Caco-2 (cell line): Measurements from ENCODE around the gene SLC26A1. TPM values are rescaled to one million over a fixed set of nuclear protein-coding genes. Genes with fewer than 3 reads are reported as not detected.

Experiments used
- BruUV-seq: library from RNA; stranded (reverse); fragments of 400-500 nt; replicated peaks from 2 replicates; lab custom pipeline; 2021; lab: Mats Ljungman, UMichigan
- CTCF ChIA-PET: fragments of 300-600 bp; sonication (Branson Sonifier 250); formaldehyde crosslinking; loops from one replicate; lab custom pipeline; 2022; ENCODE audit warnings: antibody characterized with exemption; lab: Charles Lee
- POLR2A ChIA-PET: fragments of 300-600 bp; sonication (Branson Sonifier 250); formaldehyde crosslinking; loops from one replicate; lab custom pipeline; 2022; ENCODE audit warnings: antibody characterized with exemption; lab: Charles Lee
- DNase-seq, 2 experiments: peaks; one replicate each; pipeline versions ENCODE4 v3.0.0 to v3.0.0-alpha.2; 2020 to 2022
- H3K27me3 ChIP-seq: replicated peaks from 2 replicates; pipeline ENCODE4 v1.6.0; 2011; ENCODE audit warnings: low read length; ENCODE audit not compliant: control insufficient read depth, insufficient read depth
- H3K36me3 ChIP-seq: 2 replicates; pipeline ENCODE4 v1.5.1; 2011; ENCODE audit warnings: low read length; ENCODE audit not compliant: control insufficient read depth, insufficient read depth
- H3K4me1 ChIP-seq: fragments of 250-450 bp; sonication (Bioruptor Pico); 2 replicates; pipeline ENCODE4 v1.5.1; 2020; ENCODE audit warnings: mild to moderate bottlenecking
- H3K4me3 ChIP-seq: 2 replicates; pipeline ENCODE4 v1.5.1; 2011; ENCODE audit warnings: low read depth, mild to moderate bottlenecking, control low read depth, low read length
- H3K9me3 ChIP-seq: fragments of 250-450 bp; sonication (Bioruptor Pico); 2 replicates; pipeline ENCODE4 v1.5.1; 2020; ENCODE audit warnings: mild to moderate bottlenecking, moderate library complexity
- H3K27ac Mint-ChIP-seq: one replicate; pipeline ENCODE4 v1.8.0; 2022; ENCODE audit warnings: mixed read lengths; ENCODE audit not compliant: unreplicated experiment
- H3K27me3 Mint-ChIP-seq: one replicate; pipeline ENCODE4 v1.8.0; 2022; ENCODE audit warnings: mixed read lengths; ENCODE audit not compliant: insufficient read depth, unreplicated experiment
- H3K36me3 Mint-ChIP-seq: one replicate; pipeline ENCODE4 v1.8.0; 2022; ENCODE audit warnings: mild to moderate bottlenecking, mixed read lengths; ENCODE audit not compliant: insufficient read depth, unreplicated experiment
- H3K4me1 Mint-ChIP-seq: one replicate; pipeline ENCODE4 v1.8.0; 2022; ENCODE audit warnings: low read depth, mixed read lengths; ENCODE audit not compliant: unreplicated experiment
- H3K4me3 Mint-ChIP-seq: one replicate; pipeline ENCODE4 v1.8.0; 2022; ENCODE audit warnings: mild to moderate bottlenecking, moderate library complexity, mixed read lengths; ENCODE audit not compliant: unreplicated experiment
- H3K9me3 Mint-ChIP-seq: one replicate; pipeline ENCODE4 v1.8.0; 2022; ENCODE audit warnings: mixed read lengths; ENCODE audit not compliant: unreplicated experiment
- CTCF ChIP-seq, 2 experiments: fragments of 200-600 bp in 1 of 2; IDR thresholded peaks; 1 replicate in 1 of 2; 2 replicates in 1 of 2; pipeline versions ENCODE4 v1.5.1 to v1.8.0; 2011 to 2022; ENCODE audit warnings: antibody characterized with exemption in 1 of 2, control low read depth in 1 of 2, inconsistent platforms in 1 of 2, low read depth in 1 of 2, low read length in 1 of 2, mild to moderate bottlenecking in 1 of 2, moderate library complexity in 1 of 2; ENCODE audit not compliant: insufficient read depth in 1 of 2, severe bottlenecking in 1 of 2, unreplicated experiment in 1 of 2
- intact Hi-C: fragments of 100-400 bp; cut with micrococcal nuclease; formaldehyde crosslinking; loops from one replicate; pipeline ENCODE4 v1.10.0; 2022; ENCODE audit not compliant: unreplicated experiment
- total RNA-seq: library from RNA; stranded (reverse); gene quantifications from 2 replicates; pipeline ENCODE4 v1.2.3, GENCODE V29; 2022

SLC26A1 gene
- total RNA-seq, 1 experiment from 2014 or later, result 9.6 TPM

GRCh38 chr4:986428-986878 lies 6.8 kb downstream of the SLC26A1 start:
- Mint-ChIP-seq H3K27ac (peak overlapping the region; percentile 72), H3K4me3 (peak overlapping the region; percentile 86), H3K9me3 (no peaks in the 10 kb centered on the region), H3K27me3 (no peaks in the 10 kb centered on the region), H3K4me1 (no peaks in the 10 kb centered on the region), H3K36me3 (peaks cover 25% of the 10 kb centered on the region)
- Histone ChIP-seq H3K36me3 (no peaks in the 10 kb centered on the region; the same call in 1 of the 2 replicates), H3K27me3 (no peaks in the 10 kb centered on the region), H3K9me3 (no peaks in the 10 kb centered on the region), H3K4me3 (peak overlapping the region; percentile 79), H3K4me1 (peaks cover 26% of the 10 kb centered on the region; the same call in 1 of the 2 replicates)
- POLR2A ChIA-PET, result interaction anchor here (0.6 to 1.5 kb wide), 2 partner anchors 14 to 54 kb away, joined by 3 to 10 read pairs; partner anchors contain the start of genes GAK and TMEM175
- CTCF ChIA-PET, result interaction anchor here (0.7 to 1.5 kb wide), 6 partner anchors 53 to 360 kb away, joined by 3 to 11 read pairs (median 3); partner anchors contain the start of genes GAK and TMEM175
- no peak for TF ChIP-seq CTCF (IDR thresholded peaks at IDR 0.05; ENCODE audit: insufficient read depth in 1 of 2, low read depth in 1 of 2, low read length in 1 of 2, severe bottlenecking in 1 of 2, unreplicated experiment in 1 of 2)
- no peak for DNase-seq
- TSS peak; percentile 41 for BruUV-seq
- intact Hi-C loops, result loop anchor here (2.0 kb wide), 1 partner anchor 14 kb away; the partner anchor contains the start of gene DGKQ

GRCh38 chr4:985123-985830 lies 7.9 kb downstream of the SLC26A1 start:
- H3K36me3 Mint-ChIP-seq, result peaks cover 20% of the 10 kb centered on the region
- intact Hi-C loops, result no loop called here
- Histone ChIP-seq H3K4me3 (peak overlapping the region; percentile 34), H3K36me3 (no peaks in the 10 kb centered on the region), H3K27me3 (no peaks in the 10 kb centered on the region), H3K4me1 (peaks cover 26% of the 10 kb centered on the region; the same call in 1 of the 2 replicates), H3K9me3 (no peaks in the 10 kb centered on the region)
- no peaks in the 10 kb centered on the region for H3K4me1 Mint-ChIP-seq
- H3K27ac Mint-ChIP-seq, result no peak overlapping the region
- ChIA-PET CTCF (no interaction called here), POLR2A (no interaction called here)
- H3K4me3 Mint-ChIP-seq, result peak overlapping the region; percentile 86
- DNase-seq, result peak; percentile 82 to 84
- no peak for TF ChIP-seq CTCF (IDR thresholded peaks at IDR 0.05; ENCODE audit: insufficient read depth in 1 of 2, low read depth in 1 of 2, low read length in 1 of 2, severe bottlenecking in 1 of 2, unreplicated experiment in 1 of 2)
- no TSS peak for BruUV-seq
- no peaks in the 10 kb centered on the region for H3K27me3 Mint-ChIP-seq
- no peaks in the 10 kb centered on the region for H3K9me3 Mint-ChIP-seq

- H3K4me1 Mint-ChIP-seq, result no peaks in the 10 kb centered on the region
- BruUV-seq, result no TSS peak
- peaks cover 18% of the 10 kb centered on the region for H3K36me3 Mint-ChIP-seq
- no peak overlapping the region for H3K27ac Mint-ChIP-seq
- TF ChIP-seq CTCF (IDR thresholded peaks at IDR 0.05; ENCODE audit: insufficient read depth in 1 of 2, low read depth in 1 of 2, low read length in 1 of 2, severe bottlenecking in 1 of 2, unreplicated experiment in 1 of 2), result no peak
- H3K27me3 Mint-ChIP-seq, result no peaks in the 10 kb centered on the region
- Histone ChIP-seq H3K4me1 (peaks cover 26% of the 10 kb centered on the region; the same call in 1 of the 2 replicates), H3K27me3 (no peaks in the 10 kb centered on the region), H3K4me3 (peak overlapping the region; percentile 34), H3K36me3 (no peaks in the 10 kb centered on the region), H3K9me3 (no peaks in the 10 kb centered on the region)
- intact Hi-C loops, result no loop called here
- ChIA-PET CTCF (no interaction called here), POLR2A (no interaction called here)
- DNase-seq, result no peak
- no peaks in the 10 kb centered on the region for H3K9me3 Mint-ChIP-seq
- H3K4me3 Mint-ChIP-seq, result peak overlapping the region; percentile 86
Measured at GRCh38 chr4:984336-985054, 8.7 kb downstream of the SLC26A1 start.
